Muscle of arm (tissue), 12 donors: Measurements from ENCODE around the gene ERICH6B. TPM values are rescaled to one million over a fixed set of nuclear protein-coding genes. Genes with fewer than 3 reads are reported as not detected.

Experiments used
- DNase-seq: peaks from one replicate; pipeline ENCODE4 v3.0.0-alpha.2; 2013
- polyA plus RNA-seq, 12 donors: library from polyadenylated mRNA; unstranded; fragments of 120-200 nt; gene quantifications; one replicate each; pipeline ENCODE4 v1.2.1, GENCODE V29; 2013; ENCODE audit not compliant: insufficient read length in 12 of 12

ERICH6B gene
- polyA plus RNA-seq, 12 donors = 0.73 to 3.4 (median 1.4) TPM; not detected in 3

DNA sequence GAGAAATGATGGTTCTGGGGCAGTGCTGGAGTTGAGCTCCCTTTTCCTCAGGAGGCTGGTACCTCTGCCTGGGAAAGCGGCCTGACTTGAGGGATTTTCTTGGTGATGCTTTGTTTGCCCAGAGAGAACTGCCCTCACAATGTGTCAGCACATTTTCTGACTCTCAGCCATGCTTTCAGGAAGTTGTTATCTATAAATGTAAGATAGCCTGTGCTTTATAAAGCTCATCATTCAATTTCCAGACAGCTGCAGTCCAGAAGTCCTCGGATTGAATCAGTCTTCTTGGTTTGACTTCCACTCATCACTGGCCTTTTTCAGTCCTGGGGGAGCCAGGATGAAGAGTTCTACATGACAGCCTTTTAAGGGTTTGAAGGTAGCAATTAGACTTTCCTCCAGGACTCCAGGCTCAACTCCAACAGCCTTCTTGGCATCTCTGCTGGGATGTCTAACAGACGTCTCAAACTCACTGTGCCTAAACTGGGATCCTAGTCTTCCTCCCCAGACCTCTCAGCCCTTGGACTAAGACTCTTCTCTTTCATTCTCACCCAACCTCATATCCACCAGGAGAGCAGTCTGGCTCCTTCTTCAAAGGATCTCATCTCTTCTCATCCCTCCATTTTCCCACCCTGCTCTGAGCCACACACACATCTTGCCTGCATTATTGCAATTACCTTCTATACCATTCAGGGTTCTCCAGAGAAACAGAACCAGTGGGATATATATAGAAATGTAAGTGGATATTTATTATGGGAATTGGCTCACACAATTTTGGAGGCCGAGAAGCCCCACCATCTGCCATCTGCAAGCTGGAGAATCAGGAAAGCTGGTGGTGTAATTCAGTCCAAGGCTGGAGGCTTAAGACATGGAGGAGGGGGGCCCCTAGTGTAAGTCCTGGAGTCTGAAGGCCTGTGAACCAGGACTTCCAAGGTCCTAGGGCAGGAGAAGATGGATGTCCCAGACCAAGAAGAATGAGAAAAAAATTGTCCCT, 13.1 kb downstream of the ERICH6B start:
- DNase-seq = no peak

DNA sequence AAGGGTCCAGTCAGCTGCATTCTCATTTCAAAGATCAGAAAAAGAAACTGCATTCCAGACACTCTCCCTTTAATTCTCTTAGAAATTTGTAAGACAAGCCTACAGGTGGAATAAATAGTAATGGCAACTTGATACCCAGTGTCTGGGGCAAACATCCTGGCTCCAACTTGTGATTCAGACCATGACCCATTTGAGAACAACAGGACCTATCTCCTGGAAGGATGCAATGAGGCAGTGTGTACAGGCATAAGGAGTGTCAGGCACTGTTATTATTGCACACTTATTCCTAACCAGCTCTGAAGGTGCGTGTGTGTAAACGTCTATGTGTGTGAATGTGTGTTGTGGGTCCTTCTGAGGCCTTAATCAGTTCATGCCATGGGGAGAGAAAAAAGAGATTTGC, 13.9 kb downstream of the ERICH6B start:
- DNase-seq = no peak

DNA sequence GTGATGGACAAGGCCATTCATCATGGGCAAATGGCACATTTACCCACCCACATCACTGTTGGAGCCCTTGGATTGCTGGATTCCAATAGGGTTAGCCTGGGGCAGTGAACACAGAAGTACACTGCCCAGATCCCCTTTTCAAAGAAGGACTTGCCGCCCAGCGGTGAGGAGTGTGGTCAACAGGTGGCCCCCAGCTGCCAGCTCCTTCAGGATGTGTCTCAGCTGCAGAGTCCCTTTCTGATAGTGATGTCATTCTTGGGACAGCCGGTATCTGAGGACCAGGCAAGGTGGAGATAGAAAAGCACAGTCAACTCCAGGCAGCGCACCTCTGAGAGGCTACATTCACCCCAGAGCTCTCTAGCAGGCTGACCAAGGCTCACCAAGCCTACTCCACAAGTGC, 16.9 kb downstream of the ERICH6B start:
- DNase-seq = no peak

DNA sequence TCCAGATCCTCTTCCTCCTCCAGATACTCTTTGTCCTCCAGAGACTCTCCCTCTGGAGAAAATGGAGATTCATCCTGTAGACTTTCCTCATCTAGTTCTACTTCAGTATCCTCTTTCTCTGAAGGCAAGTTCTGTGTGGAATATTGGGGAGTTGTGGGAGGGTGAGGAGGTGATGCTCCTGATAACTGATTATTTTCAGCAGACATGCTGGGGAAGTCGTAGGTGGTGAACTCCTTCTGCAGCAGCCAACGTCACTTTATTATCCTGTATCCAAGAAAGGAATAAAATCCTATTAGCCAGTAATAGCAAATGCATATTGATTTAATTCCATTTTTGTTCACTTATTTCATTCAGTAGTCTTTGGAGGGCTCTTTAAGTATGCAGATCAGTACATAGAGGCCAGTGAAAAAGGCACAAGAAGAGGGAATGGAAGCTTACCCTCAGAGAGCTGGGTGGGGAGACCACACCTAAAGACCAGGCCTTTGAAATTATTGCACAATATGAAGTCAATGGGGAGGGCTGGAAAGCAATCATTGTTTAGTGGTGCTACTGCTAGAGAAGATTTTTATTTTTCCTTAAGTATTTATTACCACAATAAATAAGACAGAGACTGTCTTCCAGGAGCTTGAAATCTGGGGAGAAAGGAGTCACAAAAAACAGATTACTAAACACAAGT, 18.6 kb downstream of the ERICH6B start:
- DNase-seq = no peak

DNA sequence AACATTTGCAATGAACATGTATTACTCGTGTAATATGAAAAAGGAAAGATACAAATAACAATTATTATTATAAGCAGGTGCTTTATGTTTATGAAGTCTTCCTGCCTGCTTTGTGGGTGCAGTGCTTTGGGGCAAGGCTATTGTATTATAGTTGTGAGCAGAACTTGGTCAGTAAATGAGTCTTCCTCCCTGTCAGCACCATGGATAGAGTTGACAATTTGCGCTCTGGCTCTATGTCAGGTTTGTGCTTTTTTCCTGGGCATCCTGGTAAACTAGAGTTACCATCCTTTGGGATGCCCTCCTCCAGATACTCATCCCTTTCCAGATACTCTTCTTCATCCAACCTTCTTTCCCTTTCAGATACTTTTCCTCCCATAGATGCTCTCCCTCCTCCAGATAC, 19.6 kb downstream of the ERICH6B start:
- no peak for DNase-seq

DNA sequence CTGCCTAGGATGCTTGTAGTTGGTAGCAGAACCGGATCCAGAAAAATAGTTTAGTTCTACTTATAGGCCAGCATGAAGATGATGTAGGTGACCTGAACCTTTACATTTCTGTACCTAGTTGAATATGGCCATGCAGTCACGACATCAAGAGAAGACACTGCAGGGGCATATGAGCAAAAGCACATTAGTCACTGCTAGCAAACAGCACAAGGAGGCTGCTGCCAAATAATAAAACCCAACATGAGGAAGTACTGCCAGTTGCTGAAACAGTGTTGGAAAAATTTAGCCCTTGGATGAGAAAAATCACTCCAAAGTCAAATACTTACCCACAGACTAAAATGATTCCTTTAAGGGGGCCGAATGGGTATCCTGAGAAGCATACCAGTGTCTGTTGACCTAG, 20.8 kb downstream of the ERICH6B start:
- no peak for DNase-seq

DNA sequence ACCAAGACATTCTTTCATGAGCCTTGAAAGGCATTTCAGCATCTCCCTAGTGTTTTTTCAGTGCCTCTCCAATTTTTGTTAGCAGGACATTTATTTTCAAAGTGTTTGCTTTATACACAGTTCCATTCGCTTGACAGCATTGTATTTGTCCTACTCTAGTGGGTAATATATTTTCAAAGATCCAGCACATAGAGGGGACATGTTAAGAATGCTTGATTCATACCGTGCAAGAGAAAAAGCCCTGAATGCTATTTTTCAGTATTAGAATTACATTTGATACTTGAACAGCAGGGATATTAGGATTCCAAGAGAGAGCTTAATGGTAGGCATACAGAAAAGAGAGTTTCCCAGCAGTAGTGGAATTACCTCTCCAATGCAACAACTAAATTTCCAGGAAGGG, 21.3 kb downstream of the ERICH6B start:
- DNase-seq = no peak

DNA sequence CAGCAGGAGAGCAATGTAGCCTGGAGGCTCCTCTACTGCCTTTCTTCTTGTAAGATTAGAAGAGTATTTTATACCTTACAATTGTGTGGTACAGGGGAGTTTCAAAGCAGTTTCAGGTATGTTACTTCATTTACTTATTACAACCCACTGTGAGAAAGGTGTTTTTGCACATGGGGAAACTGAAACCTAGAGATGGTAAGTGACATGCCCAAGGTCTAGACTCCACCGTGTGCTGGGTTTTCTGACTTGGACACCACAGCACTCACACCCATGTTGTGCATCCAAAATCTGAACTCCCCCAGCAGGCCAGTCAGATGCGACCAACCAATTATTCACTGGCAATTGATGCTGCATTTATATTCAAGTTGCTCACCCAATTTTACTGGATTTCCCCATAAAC, 22.8 kb downstream of the ERICH6B start:
- no peak for DNase-seq

DNA sequence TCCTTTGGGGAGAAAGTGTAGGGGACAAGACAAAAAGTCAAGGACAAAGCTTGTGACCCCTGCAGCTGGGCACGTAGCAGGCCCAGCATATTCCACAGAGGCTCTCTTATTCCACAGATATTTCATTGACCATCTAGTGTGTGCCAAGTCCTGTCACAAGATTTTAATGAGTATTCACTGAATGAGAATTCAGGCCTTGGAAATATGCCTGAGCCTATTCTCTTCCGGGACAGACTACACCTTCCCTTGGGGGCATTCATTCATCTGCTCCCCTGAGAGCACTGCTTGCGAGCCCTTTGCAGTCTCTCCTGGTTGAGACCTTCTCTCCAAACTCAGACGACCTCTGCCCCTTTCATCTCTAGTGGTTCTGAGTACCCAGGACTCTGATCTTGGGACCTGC, 25.5 kb downstream of the ERICH6B start:
- no peak for DNase-seq

DNA sequence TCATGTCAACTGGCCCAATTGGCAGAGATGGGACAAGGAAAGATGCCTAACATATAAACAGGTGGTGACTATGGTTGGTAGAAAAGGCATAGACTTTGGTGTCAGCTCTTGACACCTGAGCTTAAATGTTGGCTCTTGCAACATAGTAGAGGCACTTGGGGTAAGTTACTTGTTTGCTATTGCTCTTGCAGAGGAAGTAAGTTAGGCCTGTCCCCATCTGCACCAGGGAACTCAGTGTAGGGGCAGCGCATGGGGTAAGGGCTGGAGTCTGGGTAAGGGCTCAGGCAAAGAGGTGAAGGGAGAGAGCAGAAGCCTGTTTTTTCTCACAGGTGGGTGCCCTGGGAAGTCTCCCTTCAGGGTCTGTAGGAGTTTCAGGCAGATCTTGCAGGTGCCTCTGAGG, 27.6 kb downstream of the ERICH6B start:
- no peak for DNase-seq

DNA sequence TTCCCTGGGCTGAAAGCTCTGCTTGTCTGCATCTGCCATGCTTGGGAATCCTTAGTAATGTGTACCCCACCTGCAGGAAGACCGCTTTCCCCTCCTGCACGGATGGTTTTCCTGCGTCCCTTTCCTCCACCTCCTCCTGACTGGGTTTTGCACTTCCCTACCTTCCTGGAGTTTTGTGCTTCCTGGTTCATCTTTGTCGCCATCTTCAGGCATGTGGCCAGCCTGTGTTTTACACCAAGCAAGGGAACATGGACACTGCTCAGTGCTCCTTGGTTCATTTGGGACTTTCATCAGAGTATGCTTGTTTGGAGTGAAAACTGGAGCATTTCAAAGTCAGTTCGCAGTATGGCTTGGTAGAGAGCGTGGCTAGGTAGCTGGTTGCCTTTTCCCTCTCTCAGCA, 30.7 kb downstream of the ERICH6B start:
- DNase-seq = no peak

DNA sequence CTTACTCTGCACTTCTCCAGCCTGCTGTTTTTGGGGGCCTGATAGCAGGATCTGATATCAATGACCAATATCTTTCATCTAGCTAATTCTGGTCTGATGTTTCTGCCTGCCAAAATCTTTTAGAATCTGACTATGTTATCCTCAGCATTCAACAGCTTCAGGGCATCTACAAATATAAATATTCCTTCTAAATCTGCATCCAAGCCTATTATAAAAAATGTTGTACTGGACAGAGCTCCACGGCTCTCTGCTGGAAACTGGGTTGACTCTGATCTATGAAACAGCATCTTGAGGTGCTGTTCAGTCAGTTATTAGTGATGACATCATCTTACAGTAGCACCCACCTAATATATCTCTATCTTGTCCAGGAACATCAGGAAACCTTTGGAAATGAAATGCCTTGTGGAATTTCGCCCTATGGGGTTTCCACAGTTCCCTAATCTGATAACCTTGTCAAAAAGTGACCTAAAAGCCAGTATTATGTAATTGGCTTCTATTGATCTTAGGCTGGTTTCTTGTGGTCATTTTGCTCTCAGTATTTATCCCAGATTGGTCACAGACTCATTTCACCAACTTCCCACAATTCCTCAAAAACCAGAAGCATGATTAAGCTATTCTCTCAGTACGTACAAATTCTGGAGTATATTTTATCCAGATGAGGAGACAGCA, 33.0 kb downstream of the ERICH6B start:
- no peak for DNase-seq

DNA sequence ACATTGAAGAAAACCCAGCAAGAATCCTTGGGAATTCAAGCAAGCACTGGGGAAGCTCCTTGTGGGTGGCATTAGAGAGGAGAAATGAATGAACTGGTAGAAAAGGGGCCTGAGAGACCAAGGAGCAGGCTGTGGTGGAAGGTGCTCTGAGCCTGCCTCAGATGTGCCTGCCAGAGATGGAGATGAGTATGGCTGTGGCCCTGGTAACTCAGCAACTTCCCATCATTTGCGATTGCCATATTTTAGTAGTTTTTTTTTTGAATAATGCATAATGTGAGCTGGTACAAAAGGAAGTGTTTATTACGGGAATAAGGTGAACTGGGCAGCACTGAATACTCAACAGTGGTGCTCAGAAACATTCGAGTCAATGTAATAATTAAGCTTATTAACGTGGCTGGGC, 39.1 kb downstream of the ERICH6B start:
- DNase-seq = no peak

DNA sequence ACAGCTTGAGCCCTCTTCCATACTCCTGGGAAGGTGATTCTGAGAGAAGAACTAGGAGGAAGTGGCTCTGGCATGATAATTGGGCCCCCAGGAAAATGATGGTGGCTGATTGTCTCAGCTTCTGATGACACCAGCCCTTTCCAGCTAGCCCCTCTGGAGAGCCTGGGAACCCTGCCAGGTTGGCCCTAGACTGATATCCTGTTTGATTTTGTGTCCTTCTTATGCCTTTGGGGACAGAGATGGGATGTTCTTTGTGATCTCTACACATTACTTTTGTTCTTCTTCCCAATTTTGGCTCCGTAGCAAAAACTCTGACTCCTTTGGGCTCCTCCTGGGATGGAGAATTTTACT, 39.7 kb downstream of the ERICH6B start:
- DNase-seq = no peak

DNA sequence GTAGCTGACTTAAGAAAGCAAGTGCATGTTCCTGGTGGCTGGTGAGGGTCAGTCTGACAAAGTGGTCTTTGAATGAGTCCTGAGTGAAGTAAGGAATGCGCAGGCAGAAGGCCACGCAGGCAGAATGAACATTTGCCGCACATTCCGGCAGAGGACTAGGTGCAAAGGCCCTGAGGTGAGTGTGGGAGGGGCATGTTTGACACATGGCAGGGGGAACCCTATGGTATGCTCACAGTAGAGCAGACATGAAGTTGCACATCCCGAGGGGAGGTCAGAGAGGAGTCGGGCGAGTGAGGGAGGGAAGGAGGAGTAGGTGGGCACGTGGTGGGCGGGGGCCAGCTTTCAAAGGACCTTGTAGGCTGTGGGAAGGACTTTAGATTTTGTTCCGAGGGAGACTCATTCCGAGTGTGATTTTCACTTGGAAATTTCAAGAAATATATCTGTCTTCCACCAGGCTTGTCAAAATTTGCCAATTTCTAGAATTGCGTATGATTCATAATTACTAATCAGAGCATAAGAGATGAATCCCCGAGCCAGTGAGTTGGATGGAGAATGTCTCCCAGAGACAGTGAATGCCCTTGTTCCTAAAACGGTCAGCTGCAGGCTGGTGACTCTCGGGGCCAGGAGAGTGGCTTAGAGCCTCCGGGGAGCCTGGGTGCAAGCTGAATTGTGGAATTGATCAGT, 40.3 kb downstream of the ERICH6B start:
- no peak for DNase-seq

DNA sequence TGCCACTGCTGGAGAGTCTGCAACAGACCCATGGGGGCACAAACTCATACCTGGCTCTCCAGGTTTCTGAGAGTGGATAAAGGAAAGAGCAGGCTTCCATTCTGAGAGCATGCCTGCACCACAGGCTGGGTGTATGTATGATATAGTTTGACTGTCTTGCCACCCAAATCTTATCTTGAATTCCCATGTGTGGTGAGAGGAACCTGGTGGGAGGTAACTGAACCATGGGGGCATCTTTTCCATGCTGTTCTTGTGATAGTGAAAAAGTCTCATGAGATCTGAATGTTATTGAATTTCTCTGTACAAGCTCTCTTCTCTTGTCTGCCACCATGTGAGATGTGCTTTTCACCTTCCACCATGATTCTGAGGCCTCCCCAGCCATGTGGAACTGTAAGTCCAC, 50.2 kb downstream of the ERICH6B start:
- no peak for DNase-seq

DNA sequence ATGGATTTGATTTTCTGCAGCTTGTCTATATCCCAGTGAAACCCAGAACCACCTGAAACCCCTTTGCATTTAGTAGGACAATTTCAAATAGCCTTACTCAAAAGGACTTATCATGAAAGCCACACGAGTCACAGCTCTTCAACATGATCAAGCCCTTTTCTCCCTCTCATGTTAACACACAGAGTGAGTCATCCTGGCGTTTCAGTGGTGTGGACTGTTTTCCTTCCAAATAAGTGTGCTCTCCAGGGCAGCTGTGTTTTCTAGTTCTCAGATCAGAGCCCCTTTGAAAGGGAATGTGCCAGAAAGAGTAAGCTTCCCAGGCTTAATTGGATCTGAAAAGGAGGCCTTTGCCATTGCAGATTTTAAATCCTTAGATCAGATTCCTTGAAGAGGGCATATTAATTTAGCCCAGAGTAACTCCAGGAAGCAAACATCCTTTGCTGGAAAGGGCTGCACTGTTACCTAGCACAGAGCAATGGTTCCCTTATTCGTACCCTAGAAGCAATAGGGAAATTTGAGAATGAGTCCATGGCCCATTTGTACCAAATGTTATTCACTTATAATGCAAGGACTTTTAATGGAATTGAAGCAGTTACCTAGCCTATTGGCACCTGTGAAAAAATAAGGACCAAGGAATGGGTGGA, 51.3 kb downstream of the ERICH6B start:
- DNase-seq = no peak

DNA sequence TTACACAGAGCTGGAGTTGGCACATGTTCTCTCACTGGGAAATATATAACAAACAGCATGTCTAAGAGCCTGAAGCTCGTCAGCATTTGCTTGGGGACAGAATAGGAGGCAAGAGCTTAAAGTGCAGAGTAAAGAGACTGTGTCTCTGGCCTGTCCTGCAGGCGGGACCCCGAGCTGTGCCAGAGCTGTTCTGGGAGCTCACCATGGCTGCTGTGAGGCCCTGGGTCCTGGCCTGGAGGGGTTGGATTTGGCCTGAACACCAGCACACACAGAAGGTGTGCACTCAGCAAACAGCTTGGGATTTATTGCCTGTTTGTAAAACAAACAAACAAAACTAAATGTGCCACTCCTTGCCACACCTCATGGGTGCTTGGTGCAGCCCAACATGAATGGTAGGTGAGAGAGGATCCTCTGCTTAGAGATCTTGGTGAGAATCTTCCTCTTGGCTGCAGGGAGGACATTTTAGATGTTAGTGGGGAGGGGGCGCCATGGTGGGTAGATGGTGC, 60.9 kb downstream of the ERICH6B start:
- DNase-seq = no peak

DNA sequence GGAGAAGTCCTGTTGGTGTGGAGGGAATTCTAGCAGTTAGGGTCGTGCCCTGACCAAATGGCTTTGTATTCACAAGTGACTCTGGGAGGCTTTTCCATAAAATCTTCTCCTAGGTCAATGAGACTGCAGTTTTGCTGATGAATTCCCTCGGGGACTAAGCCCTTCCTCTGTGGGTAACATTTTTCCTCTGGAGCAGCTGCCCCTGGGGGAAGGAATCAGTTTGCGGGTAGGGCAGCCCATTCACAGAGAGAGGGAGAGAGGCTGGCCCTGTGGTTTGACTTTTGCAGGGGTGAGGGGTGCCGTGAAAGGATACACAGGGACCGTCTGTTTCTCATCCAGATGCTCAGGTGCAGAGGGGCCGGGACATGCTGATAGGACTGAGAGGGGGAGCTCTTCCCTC, 67.3 kb downstream of the ERICH6B start:
- no peak for DNase-seq

DNA sequence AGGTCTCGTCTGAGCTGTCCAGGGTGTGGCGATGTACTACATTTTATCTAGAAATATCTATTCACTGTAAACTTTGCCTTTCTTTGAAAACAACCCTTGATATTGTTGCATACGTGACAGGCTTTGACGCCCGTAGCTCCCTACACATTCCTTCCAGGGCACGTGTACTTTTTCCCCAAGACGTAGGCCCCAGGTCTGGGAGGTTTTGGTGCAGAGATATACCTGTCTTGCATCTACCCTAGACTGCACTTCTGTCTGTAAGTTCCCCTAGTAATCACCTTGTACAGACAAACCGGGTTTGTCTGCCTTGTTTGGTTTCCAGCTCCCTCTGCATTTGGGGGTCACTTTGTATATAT, 69.2 kb downstream of the ERICH6B start:
- no peak for DNase-seq

DNA sequence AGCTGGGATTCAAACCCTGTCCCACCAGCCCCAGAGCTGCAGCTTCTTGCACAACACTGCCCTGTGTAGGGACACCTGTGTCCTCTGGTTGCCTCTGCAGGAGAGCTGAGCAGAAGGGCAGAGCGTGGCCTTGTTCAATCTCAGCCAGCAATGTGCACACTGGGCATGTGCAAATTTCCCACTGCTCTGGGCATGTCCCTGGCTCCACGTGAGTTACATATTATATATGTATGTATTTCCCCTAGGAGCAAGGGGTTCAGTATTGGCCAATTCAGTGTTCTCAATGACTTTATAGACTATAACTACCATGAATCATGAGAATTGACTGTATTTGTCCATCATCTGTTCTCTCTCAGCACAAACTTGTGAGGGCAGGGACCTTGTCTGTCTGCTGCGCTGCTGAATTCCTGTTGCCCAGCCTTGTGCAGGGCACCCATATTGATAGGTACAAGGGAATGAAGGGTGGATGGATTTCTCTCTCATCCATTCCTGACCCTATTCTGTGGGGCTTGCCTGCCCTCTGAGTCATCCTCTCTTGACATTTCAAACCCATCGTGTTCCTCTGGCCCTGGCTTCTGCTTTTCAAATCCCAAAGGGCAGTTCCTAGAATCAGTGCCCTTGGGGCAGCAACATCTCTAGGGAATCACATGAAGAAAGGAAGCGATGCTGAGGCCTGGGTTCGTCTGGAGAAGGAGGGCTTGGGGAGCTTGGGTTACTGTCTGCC, 69.7 kb downstream of the ERICH6B start:
- DNase-seq = no peak
